ENCODE data around the gene NEK6. TPM values are rescaled to one million over a fixed set of nuclear protein-coding genes. Genes with fewer than 3 reads are reported as not detected.

Gene NEK6
- total RNA-seq, 2 experiments from 2014 or later: 19.9 to 20.9 TPM

- H3K9me3 Mint-ChIP-seq (ENCODE audit: insufficient read depth): no peaks in the 10 kb centered on the region
- no peak for DNase-seq
- POLR2A ChIA-PET: no interaction called here
- peaks cover 7% of the 10 kb centered on the region for H3K36me3 Mint-ChIP-seq (ENCODE audit: low read depth)
- no peak for ATAC-seq
- no peak overlapping the region for H3K27ac Mint-ChIP-seq
- H3K4me1 Mint-ChIP-seq (ENCODE audit: low read depth): peaks cover 30% of the 10 kb centered on the region
- H3K27me3 Mint-ChIP-seq (ENCODE audit: low read depth): peaks cover 12% of the 10 kb centered on the region
- CTCF ChIA-PET: no interaction called here
- H3K4me3 Mint-ChIP-seq: no peak overlapping the region
These were observed 7.8 kb downstream of the NEK6 start for GRCh38 chr9:124265551-124265950.

- no peak for DNase-seq
- Mint-ChIP-seq H3K4me3 (no peak overlapping the region), H3K9me3 (ENCODE audit: insufficient read depth) (no peaks in the 10 kb centered on the region), H3K4me1 (ENCODE audit: low read depth) (peaks cover 25% of the 10 kb centered on the region), H3K27ac (no peak overlapping the region), H3K36me3 (ENCODE audit: low read depth) (peaks cover 4% of the 10 kb centered on the region), H3K27me3 (ENCODE audit: low read depth) (peaks cover 5% of the 10 kb centered on the region)
- ChIA-PET CTCF (interaction anchor here (1.5 kb wide), 1 partner anchor 140 kb away, joined by 5 read pairs; no protein-coding TSS in a partner anchor), POLR2A (no interaction called here)
- no peak for ATAC-seq
These were observed 8.5 kb downstream of the NEK6 start for GRCh38 chr9:124266139-124266825.

- Mint-ChIP-seq H3K9me3 (ENCODE audit: insufficient read depth) (no peaks in the 10 kb centered on the region), H3K4me3 (no peak overlapping the region), H3K36me3 (ENCODE audit: low read depth) (peaks cover 4% of the 10 kb centered on the region), H3K27ac (no peak overlapping the region), H3K4me1 (ENCODE audit: low read depth) (peaks cover 24% of the 10 kb centered on the region), H3K27me3 (ENCODE audit: low read depth) (peaks cover 2% of the 10 kb centered on the region)
- POLR2A ChIA-PET: no interaction called here
- no peak for DNase-seq
- CTCF ChIA-PET: interaction anchor here (1.5 kb wide), 1 partner anchor 140 kb away, joined by 5 read pairs; no protein-coding TSS in a partner anchor
- ATAC-seq: no peak
These were observed 9.1 kb downstream of the NEK6 start for GRCh38 chr9:124266826-124267201.

DNA sequence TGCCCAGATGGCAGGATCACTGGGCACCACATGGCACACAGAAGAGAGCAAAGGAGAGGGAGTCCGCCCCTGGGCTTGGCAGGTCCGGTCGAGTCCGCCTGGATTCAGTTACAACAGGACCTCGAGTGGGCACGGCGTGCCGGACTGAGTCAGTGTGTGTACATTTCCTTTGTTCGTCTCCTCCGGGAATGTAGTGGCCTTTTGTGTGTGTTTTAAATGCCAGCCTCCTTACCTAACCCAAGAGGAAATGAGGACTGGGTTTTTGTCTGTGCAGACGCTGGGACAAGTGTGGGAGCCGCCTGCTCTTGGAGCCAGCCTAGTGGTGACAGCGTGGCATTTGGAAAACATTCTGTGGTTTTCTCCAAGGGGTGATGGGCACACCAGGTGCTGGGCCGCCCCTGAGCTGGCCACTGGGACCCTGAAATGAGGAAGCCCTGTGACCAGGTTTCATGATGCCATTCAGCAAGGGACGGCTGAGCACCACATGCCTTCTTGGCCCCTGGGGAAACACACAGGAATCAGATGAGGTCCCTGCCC lies 9.6 kb downstream of the NEK6 start:
- peaks cover 2% of the 10 kb centered on the region for H3K27me3 Mint-ChIP-seq (ENCODE audit: low read depth)
- H3K36me3 Mint-ChIP-seq (ENCODE audit: low read depth): peaks cover 4% of the 10 kb centered on the region
- ChIA-PET CTCF (interaction anchor here (1.5 kb wide), 1 partner anchor 141 kb away, joined by 5 read pairs; no protein-coding TSS in a partner anchor), POLR2A (no interaction called here)
- H3K27ac Mint-ChIP-seq: no peak overlapping the region
- H3K4me1 Mint-ChIP-seq (ENCODE audit: low read depth): peaks cover 24% of the 10 kb centered on the region
- DNase-seq (no peak), ATAC-seq (peak; percentile 57)
- no peak overlapping the region for H3K4me3 Mint-ChIP-seq
- H3K9me3 Mint-ChIP-seq (ENCODE audit: insufficient read depth): no peaks in the 10 kb centered on the region

DNA sequence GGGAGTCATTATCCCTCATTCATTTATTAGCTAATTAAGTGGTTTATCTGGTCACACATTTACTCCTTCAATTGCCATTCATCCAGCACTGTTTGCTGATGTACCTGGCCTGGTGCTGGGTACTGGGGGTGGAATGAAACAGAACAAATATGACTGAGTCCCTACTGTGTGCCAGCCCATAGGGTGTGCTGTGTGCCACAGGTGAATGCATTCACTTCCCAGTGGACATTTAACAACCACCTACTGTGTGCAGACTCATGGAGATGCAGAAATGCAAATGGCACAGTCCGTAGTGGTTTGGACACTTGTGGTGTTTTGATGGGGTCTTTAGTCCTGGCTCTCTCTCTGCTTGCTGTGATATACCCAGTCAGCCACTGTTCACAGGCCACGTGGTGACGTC lies 10.5 kb downstream of the NEK6 start:
- ChIA-PET POLR2A (no interaction called here), CTCF (no interaction called here)
- Mint-ChIP-seq H3K4me1 (ENCODE audit: low read depth) (peaks cover 28% of the 10 kb centered on the region), H3K36me3 (ENCODE audit: low read depth) (peaks cover 4% of the 10 kb centered on the region), H3K4me3 (no peak overlapping the region), H3K27me3 (ENCODE audit: low read depth) (peaks cover 2% of the 10 kb centered on the region), H3K9me3 (ENCODE audit: insufficient read depth) (no peaks in the 10 kb centered on the region), H3K27ac (no peak overlapping the region)
- DNase-seq (no peak), ATAC-seq (no peak)

DNA sequence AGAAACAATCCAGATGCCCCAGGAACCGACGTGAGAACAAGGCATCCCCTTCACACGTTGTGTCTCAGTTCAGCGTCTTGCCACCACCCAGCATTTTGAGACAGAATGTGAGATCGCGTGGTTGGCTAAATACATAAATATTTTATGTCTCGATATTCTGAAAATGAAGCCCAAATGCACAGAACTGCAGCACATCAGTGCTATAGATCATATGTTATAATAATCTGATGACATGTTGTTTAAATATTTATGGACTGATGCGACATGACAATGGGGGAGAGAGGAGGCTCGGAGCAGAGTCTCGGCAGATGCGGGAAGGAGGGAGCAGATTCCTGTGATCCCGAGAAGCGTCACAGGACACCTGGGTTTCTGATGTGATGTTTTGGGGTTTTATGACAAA lies 10.9 kb downstream of the NEK6 start:
- POLR2A ChIA-PET: no interaction called here
- CTCF ChIA-PET: no interaction called here

GRCh38 chr9:124269556-124269955 lies 11.8 kb downstream of the NEK6 start:
- CTCF ChIA-PET: no interaction called here
- no peak overlapping the region for H3K27ac Mint-ChIP-seq
- DNase-seq (no peak), ATAC-seq (no peak)
- peaks cover 4% of the 10 kb centered on the region for H3K36me3 Mint-ChIP-seq (ENCODE audit: low read depth)
- peaks cover 2% of the 10 kb centered on the region for H3K27me3 Mint-ChIP-seq (ENCODE audit: low read depth)
- POLR2A ChIA-PET: no interaction called here
- peaks cover 28% of the 10 kb centered on the region for H3K4me1 Mint-ChIP-seq (ENCODE audit: low read depth)
- H3K9me3 Mint-ChIP-seq (ENCODE audit: insufficient read depth): no peaks in the 10 kb centered on the region
- no peak overlapping the region for H3K4me3 Mint-ChIP-seq

More for the DNA sequence above, 10.9 kb downstream of the NEK6 start:
- Mint-ChIP-seq H3K4me3 (no peak overlapping the region), H3K4me1 (ENCODE audit: low read depth) (peaks cover 28% of the 10 kb centered on the region), H3K27me3 (ENCODE audit: low read depth) (peaks cover 2% of the 10 kb centered on the region), H3K36me3 (ENCODE audit: low read depth) (peaks cover 4% of the 10 kb centered on the region), H3K27ac (no peak overlapping the region), H3K9me3 (ENCODE audit: insufficient read depth) (no peaks in the 10 kb centered on the region)
- DNase-seq (no peak), ATAC-seq (no peak)

GRCh38 chr9:124270504-124271335 lies 13.0 kb downstream of the NEK6 start:
- Mint-ChIP-seq H3K4me3 (no peak overlapping the region), H3K27me3 (ENCODE audit: low read depth) (no peaks in the 10 kb centered on the region), H3K4me1 (ENCODE audit: low read depth) (peaks cover 27% of the 10 kb centered on the region), H3K9me3 (ENCODE audit: insufficient read depth) (no peaks in the 10 kb centered on the region), H3K36me3 (ENCODE audit: low read depth) (peaks cover 4% of the 10 kb centered on the region), H3K27ac (no peak overlapping the region)
- DNase-seq (no peak), ATAC-seq (no peak)
- CTCF ChIA-PET: interaction anchor here (1.1 kb wide), 1 partner anchor 144 kb away, joined by 3 read pairs; no protein-coding TSS in a partner anchor
- POLR2A ChIA-PET: no interaction called here

GRCh38 chr9:124271660-124272059 lies 13.9 kb downstream of the NEK6 start:
- Mint-ChIP-seq H3K4me3 (no peak overlapping the region), H3K9me3 (ENCODE audit: insufficient read depth) (no peaks in the 10 kb centered on the region), H3K27ac (no peak overlapping the region), H3K4me1 (ENCODE audit: low read depth) (peaks cover 22% of the 10 kb centered on the region), H3K36me3 (ENCODE audit: low read depth) (peaks cover 4% of the 10 kb centered on the region), H3K27me3 (ENCODE audit: low read depth) (no peaks in the 10 kb centered on the region)
- no peak for ATAC-seq
- ChIA-PET POLR2A (no interaction called here), CTCF (interaction anchor here (1.1 kb wide), 1 partner anchor 145 kb away, joined by 3 read pairs; no protein-coding TSS in a partner anchor)
- no peak for DNase-seq

GRCh38 chr9:124272118-124272517 lies 14.4 kb downstream of the NEK6 start:
- no peak for ATAC-seq
- peaks cover 19% of the 10 kb centered on the region for H3K4me1 Mint-ChIP-seq (ENCODE audit: low read depth)
- ChIA-PET CTCF (no interaction called here), POLR2A (no interaction called here)
- DNase-seq: no peak
- H3K4me3 Mint-ChIP-seq: no peak overlapping the region
- H3K9me3 Mint-ChIP-seq (ENCODE audit: insufficient read depth): no peaks in the 10 kb centered on the region
- no peak overlapping the region for H3K27ac Mint-ChIP-seq
- no peaks in the 10 kb centered on the region for H3K27me3 Mint-ChIP-seq (ENCODE audit: low read depth)
- H3K36me3 Mint-ChIP-seq (ENCODE audit: low read depth): peaks cover 4% of the 10 kb centered on the region

DNA sequence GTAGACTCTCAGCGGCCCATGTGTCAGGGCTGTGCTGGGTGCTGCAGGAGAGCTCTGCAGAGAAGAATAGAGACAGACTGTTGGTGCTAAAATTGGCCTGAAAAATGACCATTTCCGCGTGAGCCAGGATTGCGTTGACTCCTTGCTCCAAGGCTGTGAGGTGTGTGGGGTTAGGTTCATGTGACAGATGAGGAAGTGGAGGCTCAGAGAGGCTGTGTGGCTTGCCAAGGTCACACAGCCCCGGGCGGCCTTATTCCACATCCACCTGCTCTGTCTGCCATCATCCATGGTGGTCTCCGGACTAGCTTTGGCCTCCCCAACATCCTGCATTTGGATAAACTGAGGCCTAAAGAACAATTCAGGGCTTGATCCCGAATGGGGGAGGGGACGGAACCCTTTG lies 15.2 kb downstream of the NEK6 start:
- ChIA-PET CTCF (no interaction called here), POLR2A (no interaction called here)
- Mint-ChIP-seq H3K4me1 (ENCODE audit: low read depth) (peaks cover 11% of the 10 kb centered on the region), H3K4me3 (no peak overlapping the region), H3K27me3 (ENCODE audit: low read depth) (no peaks in the 10 kb centered on the region), H3K27ac (no peak overlapping the region), H3K9me3 (ENCODE audit: insufficient read depth) (no peaks in the 10 kb centered on the region), H3K36me3 (ENCODE audit: low read depth) (peaks cover 4% of the 10 kb centered on the region)
- no peak for DNase-seq
- no peak for ATAC-seq

DNA sequence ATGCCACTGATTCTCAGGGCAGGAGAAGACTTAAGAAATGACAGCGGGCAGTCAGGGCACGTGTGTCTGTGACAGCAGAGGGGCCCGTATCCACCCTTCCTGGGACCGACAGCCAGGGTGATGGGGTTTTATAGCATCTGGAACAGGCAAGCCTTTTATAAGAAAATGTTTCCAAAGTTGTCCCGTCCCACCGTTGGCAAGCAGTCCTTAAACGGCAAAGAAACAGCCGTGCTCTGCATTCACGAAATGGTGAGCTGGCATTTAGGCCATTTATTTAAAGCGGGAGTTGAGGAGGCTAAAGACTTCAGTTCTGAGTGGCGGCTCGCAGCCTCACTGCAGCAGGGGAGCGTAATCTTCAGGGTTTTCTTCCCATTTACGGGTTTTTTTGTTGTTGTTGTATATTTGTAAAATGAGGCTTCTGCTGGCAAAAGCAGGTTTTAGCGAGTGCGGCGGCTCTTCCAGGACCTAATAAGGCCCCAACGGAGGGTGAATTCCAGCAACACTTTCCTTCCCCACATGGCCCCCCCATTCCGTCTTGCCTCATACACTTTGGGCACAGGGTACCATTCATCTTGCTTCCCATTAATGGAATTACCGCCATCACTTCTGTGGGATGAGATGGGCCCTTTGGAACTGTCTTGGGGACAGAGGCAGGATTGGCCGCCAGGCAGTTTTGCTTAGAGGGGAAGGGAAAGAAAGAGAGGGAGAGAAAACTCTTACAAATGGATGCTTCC lies 15.8 kb downstream of the NEK6 start:
- DNase-seq (no peak), ATAC-seq (no peak)
- ChIA-PET CTCF (no interaction called here), POLR2A (no interaction called here)
- Mint-ChIP-seq H3K27ac (no peak overlapping the region), H3K4me1 (ENCODE audit: low read depth) (peaks cover 7% of the 10 kb centered on the region), H3K9me3 (ENCODE audit: insufficient read depth) (no peaks in the 10 kb centered on the region), H3K4me3 (no peak overlapping the region), H3K27me3 (ENCODE audit: low read depth) (no peaks in the 10 kb centered on the region), H3K36me3 (ENCODE audit: low read depth) (peaks cover 4% of the 10 kb centered on the region)

Data from activated CD8-positive, alpha-beta T cell treated with anti-CD3 and anti-CD28 coated beads, Interleukin-2, amount 10 ng/mL, durations not matched to agents 7 days and 5 days (primary cell).